Fibroblast of mammary gland (primary cell): Measurements from ENCODE around the gene RTEL1.
A peak's percentile ranks its signal among the peaks of the same experiment; 100 is the strongest.
"Not testable (repeated sequence)": the region's sequence is repeated elsewhere in the genome, so short reads cannot be mapped to it uniquely, and the experiment has no call there.

Experiments
- DNase-seq: peaks from one replicate; pipeline ENCODE4 v3.0.0-alpha.2; 2010; ENCODE audit warnings: low read depth
- H3K4me3 ChIP-seq: 2 replicates; pipeline ENCODE4 v1.5.1; 2011; ENCODE audit warnings: low read depth, mild to moderate bottlenecking, low read length, moderate library complexity; ENCODE audit not compliant: control insufficient read depth
- TF ChIP-seq, protein P1 (sequence below): conservative IDR thresholded peaks from 2 replicates; pipeline ENCODE4 v1.5.1; 2011; ENCODE audit warnings: low read depth, low read length, inconsistent platforms; ENCODE audit not compliant: control insufficient read depth, insufficient read depth

Gene RTEL1

DNA sequence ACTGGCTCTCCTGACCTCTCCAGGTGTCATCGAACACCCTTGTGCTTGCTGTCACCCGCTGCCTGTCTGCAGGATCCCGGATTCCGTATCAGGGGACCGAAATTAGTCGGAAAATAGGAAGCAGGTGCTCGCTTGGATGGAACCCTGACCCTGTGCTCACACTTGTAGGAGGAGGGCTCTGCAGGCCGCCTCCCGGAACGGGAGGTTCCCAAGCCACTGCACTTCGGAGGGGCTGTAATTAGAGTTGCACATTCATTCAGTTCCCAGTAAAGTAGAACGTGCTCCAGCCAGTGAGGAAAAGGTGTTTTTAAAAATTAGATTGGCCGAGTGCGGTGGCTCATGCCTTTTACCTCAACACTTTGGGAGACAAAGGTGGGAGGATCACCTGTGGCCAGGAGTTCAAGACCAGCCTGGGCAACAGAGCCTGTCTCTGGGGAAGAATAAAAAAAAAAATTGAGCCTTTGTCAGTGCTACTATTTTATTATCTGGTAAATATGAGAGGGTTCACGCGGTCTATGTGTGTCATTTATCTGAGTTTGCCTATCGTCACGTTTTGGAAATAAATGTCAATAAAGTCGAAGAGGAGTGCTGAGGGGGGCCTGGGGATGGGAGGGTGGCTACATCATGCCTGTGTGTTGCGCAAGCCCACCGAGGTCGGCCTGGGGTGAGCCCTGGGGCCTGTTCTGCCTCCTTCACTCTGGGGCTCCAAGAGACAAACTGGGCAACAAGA is 29.7 kb upstream of the RTEL1 start:
- TF ChIP-seq, protein P1, sequence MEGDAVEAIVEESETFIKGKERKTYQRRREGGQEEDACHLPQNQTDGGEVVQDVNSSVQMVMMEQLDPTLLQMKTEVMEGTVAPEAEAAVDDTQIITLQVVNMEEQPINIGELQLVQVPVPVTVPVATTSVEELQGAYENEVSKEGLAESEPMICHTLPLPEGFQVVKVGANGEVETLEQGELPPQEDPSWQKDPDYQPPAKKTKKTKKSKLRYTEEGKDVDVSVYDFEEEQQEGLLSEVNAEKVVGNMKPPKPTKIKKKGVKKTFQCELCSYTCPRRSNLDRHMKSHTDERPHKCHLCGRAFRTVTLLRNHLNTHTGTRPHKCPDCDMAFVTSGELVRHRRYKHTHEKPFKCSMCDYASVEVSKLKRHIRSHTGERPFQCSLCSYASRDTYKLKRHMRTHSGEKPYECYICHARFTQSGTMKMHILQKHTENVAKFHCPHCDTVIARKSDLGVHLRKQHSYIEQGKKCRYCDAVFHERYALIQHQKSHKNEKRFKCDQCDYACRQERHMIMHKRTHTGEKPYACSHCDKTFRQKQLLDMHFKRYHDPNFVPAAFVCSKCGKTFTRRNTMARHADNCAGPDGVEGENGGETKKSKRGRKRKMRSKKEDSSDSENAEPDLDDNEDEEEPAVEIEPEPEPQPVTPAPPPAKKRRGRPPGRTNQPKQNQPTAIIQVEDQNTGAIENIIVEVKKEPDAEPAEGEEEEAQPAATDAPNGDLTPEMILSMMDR: no peak
- H3K4me3 ChIP-seq: peak overlapping the region; percentile 83
- peak; percentile 83 for DNase-seq

DNA sequence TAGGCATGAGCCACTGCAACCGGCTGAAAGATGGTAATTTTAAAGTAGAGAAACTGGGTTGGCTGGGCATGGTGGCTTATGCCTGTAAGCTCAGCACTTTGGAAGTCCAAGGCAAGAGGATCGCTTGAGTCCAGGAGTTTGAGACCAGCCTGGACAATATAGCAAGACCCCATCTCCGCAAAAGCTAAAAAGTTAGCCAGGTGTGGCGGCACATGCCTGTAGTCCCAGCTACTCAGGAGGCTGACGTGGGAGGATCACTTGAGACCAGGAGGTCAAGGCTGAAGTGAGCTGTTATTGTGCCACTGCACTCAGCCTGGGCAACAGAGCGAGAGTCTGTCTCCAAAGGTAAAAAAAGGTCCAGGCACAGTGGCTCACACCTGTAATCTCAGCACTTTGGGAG is 27.2 kb upstream of the RTEL1 start:
- DNase-seq, H3K4me3 ChIP-seq: not testable (repeated sequence)

- not testable (repeated sequence) for H3K4me3 ChIP-seq, DNase-seq
Observed at GRCh38 chr20:63631426-63631825, 26.7 kb upstream of the RTEL1 start.

- TF ChIP-seq, protein P1: no peak
- DNase-seq: no peak
- no peak overlapping the region for H3K4me3 ChIP-seq
Observed at GRCh38 chr20:63633732-63634131, 24.4 kb upstream of the RTEL1 start.

GRCh38 chr20:63635431-63636141 is 22.5 kb upstream of the RTEL1 start:
- DNase-seq: no peak
- TF ChIP-seq, protein P1: no peak
- no peak overlapping the region for H3K4me3 ChIP-seq

GRCh38 chr20:63636752-63637628 is 21.1 kb upstream of the RTEL1 start:
- TF ChIP-seq, protein P1: no peak
- peak; percentile 28 for DNase-seq
- H3K4me3 ChIP-seq: no peak overlapping the region

DNA sequence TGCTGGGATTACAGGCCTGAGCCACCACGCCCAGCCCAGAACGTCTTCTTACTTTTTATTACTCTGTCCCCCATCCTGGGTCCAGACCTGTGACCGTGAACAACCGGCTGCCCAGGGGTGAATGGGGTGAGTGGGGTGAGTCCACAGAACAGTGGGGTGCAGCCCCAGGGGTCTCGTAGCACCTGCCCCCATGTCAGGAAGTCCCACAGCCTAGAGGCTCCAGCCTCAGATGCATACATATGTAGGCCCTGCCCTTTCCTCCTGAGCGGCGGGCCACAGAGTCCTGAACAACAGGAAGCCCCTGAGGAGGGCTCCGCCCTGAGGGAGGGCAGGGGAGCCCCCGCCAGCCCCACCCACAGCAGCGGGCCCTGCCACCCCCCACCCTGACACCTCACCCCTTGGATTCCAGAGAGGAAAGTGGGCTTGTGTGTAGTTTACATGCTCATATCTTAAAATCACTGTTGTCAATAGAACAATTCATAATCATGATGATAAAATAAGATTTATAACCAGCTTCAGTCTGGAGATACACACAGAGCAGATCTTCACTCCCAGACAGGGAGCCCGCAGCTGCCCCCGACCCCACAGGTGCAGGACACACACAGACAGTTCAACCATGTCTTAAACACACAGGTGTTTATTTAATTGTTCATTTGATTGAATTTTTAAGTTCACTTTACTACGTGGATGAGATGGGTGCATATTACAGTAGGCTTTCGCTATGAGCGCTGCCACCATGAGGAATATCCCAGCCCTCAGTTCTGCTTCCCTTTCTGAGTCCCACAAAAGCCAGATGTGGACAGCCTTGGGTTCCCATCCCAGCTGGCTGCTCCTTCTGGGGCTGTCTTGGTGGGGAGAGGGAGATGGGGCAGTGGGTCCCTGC is 18.8 kb upstream of the RTEL1 start:
- TF ChIP-seq, protein P1: no peak
- DNase-seq: no peak
- H3K4me3 ChIP-seq: no peak overlapping the region
